Effector memory CD4-positive, alpha-beta T cell (primary cell): Measurements from ENCODE around the gene BNIP3.
"Not testable (repeated sequence)": the region's sequence is repeated elsewhere in the genome, so short reads cannot be mapped to it uniquely, and the experiment has no call there.

Source experiments
- DNase-seq, 3 donors: peaks; one replicate each; pipeline ENCODE4 v3.0.0-alpha.2; 2020
- H3K27ac ChIP-seq: 2 replicates; pipeline ENCODE4 v1.7.0; 2013; ENCODE audit warnings: mild to moderate bottlenecking, low read length, moderate library complexity; ENCODE audit not compliant: insufficient read depth, poor library complexity, severe bottlenecking
- H3K27me3 ChIP-seq: replicated peaks from 2 replicates; pipeline ENCODE4 v1.7.0; 2013; ENCODE audit warnings: mild to moderate bottlenecking, low read length; ENCODE audit not compliant: insufficient read depth, control insufficient read depth, poor library complexity, severe bottlenecking
- H3K36me3 ChIP-seq: 2 replicates; pipeline ENCODE4 v1.7.0; 2013; ENCODE audit warnings: mild to moderate bottlenecking, low read length, moderate library complexity; ENCODE audit not compliant: control insufficient read depth, insufficient read depth
- H3K4me1 ChIP-seq: 2 replicates; pipeline ENCODE4 v1.7.0; 2013; ENCODE audit warnings: low read length, mild to moderate bottlenecking; ENCODE audit not compliant: control insufficient read depth, insufficient read depth, poor library complexity, severe bottlenecking
- H3K4me3 ChIP-seq: 2 replicates; pipeline ENCODE4 v1.7.0; 2013; ENCODE audit warnings: low read length, low read depth, mild to moderate bottlenecking; ENCODE audit not compliant: insufficient read depth, poor library complexity, severe bottlenecking
- H3K9me3 ChIP-seq: 2 replicates; pipeline ENCODE4 v1.7.0; 2013; ENCODE audit warnings: mild to moderate bottlenecking, low read length, moderate library complexity; ENCODE audit not compliant: control insufficient read depth

BNIP3 gene

GRCh38 chr10:131955591-131956340 is 26.0 kb downstream of the BNIP3 start:
- no peak for DNase-seq
- no peak overlapping the region for H3K4me3 ChIP-seq
- no peak overlapping the region for H3K27ac ChIP-seq
- H3K9me3 ChIP-seq: no peaks in the 10 kb centered on the region
- H3K27me3 ChIP-seq: no peaks in the 10 kb centered on the region
- H3K36me3 ChIP-seq: peaks cover 37% of the 10 kb centered on the region
- H3K4me1 ChIP-seq: no peaks in the 10 kb centered on the region

- Histone ChIP-seq H3K4me3 (no peak overlapping the region), H3K4me1 (no peaks in the 10 kb centered on the region), H3K36me3 (peaks cover 34% of the 10 kb centered on the region), H3K9me3 (no peaks in the 10 kb centered on the region), H3K27ac (no peak overlapping the region), H3K27me3 (no peaks in the 10 kb centered on the region)
- no peak for DNase-seq
These were observed 27.3 kb downstream of the BNIP3 start for GRCh38 chr10:131954356-131954965.

GRCh38 chr10:131949908-131950307 is 31.8 kb downstream of the BNIP3 start:
- not testable (repeated sequence) for H3K27me3 ChIP-seq, H3K4me1 ChIP-seq, H3K9me3 ChIP-seq, H3K27ac ChIP-seq, H3K4me3 ChIP-seq, DNase-seq
- H3K36me3 ChIP-seq: peaks cover 51% of the 10 kb centered on the region

GRCh38 chr10:131949041-131949862 is 32.5 kb downstream of the BNIP3 start:
- no peaks in the 10 kb centered on the region for H3K27me3 ChIP-seq
- H3K4me1 ChIP-seq: no peaks in the 10 kb centered on the region
- DNase-seq: no peak
- peaks cover 46% of the 10 kb centered on the region for H3K36me3 ChIP-seq
- no peak overlapping the region for H3K27ac ChIP-seq
- H3K4me3 ChIP-seq: no peak overlapping the region
- H3K9me3 ChIP-seq: no peaks in the 10 kb centered on the region

- Histone ChIP-seq H3K36me3 (peaks cover 41% of the 10 kb centered on the region), H3K4me1 (no peaks in the 10 kb centered on the region), H3K4me3 (no peak overlapping the region), H3K27ac (no peak overlapping the region), H3K9me3 (no peaks in the 10 kb centered on the region), H3K27me3 (no peaks in the 10 kb centered on the region)
- no peak for DNase-seq
These were observed 33.2 kb downstream of the BNIP3 start for GRCh38 chr10:131948501-131948900.

GRCh38 chr10:131947631-131948347 is 33.9 kb downstream of the BNIP3 start:
- Histone ChIP-seq H3K4me3 (no peak overlapping the region), H3K9me3 (no peaks in the 10 kb centered on the region), H3K36me3 (peaks cover 44% of the 10 kb centered on the region), H3K27ac (no peak overlapping the region), H3K4me1 (no peaks in the 10 kb centered on the region), H3K27me3 (no peaks in the 10 kb centered on the region)
- DNase-seq: no peak

GRCh38 chr10:131946880-131947279 is 34.8 kb downstream of the BNIP3 start:
- no peaks in the 10 kb centered on the region for H3K9me3 ChIP-seq
- H3K27me3 ChIP-seq: no peaks in the 10 kb centered on the region
- DNase-seq: no peak
- H3K4me3 ChIP-seq: no peak overlapping the region
- H3K36me3 ChIP-seq: peaks cover 44% of the 10 kb centered on the region
- H3K27ac ChIP-seq: no peak overlapping the region
- H3K4me1 ChIP-seq: no peaks in the 10 kb centered on the region

GRCh38 chr10:131946321-131946751 is 35.4 kb downstream of the BNIP3 start:
- DNase-seq: no peak
- Histone ChIP-seq H3K27ac (no peak overlapping the region), H3K36me3 (peaks cover 48% of the 10 kb centered on the region), H3K4me3 (no peak overlapping the region), H3K4me1 (no peaks in the 10 kb centered on the region), H3K9me3 (no peaks in the 10 kb centered on the region), H3K27me3 (no peaks in the 10 kb centered on the region)

GRCh38 chr10:131944976-131945695 is 36.6 kb downstream of the BNIP3 start:
- no peaks in the 10 kb centered on the region for H3K27me3 ChIP-seq
- H3K4me1 ChIP-seq: no peaks in the 10 kb centered on the region
- H3K4me3 ChIP-seq: no peak overlapping the region
- H3K36me3 ChIP-seq: peaks cover 53% of the 10 kb centered on the region
- H3K9me3 ChIP-seq: no peaks in the 10 kb centered on the region
- no peak for DNase-seq
- no peak overlapping the region for H3K27ac ChIP-seq
